ENCODE results near the gene ITGAD. TPM values are rescaled to one million over a fixed set of nuclear protein-coding genes. Genes with fewer than 3 reads are reported as not detected.

Gene ITGAD
- total RNA-seq, 1 experiment from 2014 or later = not detected

DNA sequence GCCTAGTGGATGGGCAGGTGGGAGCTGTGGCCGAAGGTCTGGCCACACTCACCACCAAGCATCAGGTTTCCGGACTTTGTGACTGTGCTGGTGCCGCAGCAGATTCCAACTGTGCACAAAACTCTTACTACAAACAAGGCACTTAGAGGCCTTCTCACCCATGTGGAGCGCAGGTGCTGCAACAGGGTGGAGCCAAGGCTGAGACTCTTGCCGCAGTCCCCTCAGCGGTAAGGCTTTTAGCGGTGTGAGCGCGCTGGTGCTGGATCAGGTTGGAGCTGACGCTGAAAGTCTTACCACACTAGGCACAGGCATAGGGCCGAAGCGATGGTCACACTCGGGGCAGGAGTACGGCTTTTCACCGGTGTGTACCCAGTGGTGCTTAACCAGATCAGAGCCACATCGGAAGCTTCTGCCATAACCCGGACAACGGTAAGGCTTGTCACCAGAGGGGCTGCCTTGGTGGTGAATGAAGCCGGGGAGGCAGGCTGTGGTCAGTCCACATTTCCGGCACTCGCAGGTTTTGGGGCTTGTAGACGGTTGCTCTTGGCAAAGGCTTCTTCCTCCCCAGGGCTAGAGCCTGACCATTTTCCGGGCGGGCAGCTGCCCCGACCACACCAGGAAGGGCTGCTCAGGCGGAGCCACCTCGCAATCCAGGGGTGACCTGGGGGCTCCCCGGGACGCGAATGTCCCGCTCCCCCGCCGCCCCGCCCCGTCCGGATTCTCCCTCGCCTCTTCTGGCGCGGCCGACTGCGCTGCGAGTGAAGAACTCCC is 65.1 kb downstream of the ITGAD start:
- H3K4me1 ChIP-seq (ENCODE audit: insufficient read depth, low read length) = peaks cover 4% of the 10 kb centered on the region; the same call in 1 of the 2 replicates
- no CpG with 5 or more reads among the region's 42 CpGs for WGBS (ENCODE audit: extremely low coverage, insufficient read length, low lambda C conversion rate)
- H4K8ac ChIP-seq (replicated peaks; ENCODE audit: insufficient read length, low read depth, low read length) = no peak overlapping the region
- H4K5ac ChIP-seq (ENCODE audit: insufficient read length, low read depth, low read length) = no peak overlapping the region
- H3K4ac ChIP-seq (ENCODE audit: low read depth, low read length) = no peak overlapping the region
- peak; percentile 60 for DNase-seq
- H3K79me2 ChIP-seq (ENCODE audit: insufficient read depth, low read length) = no peaks in the 10 kb centered on the region; the same call in 1 of the 2 replicates
- no peak overlapping the region for H3T11ph ChIP-seq (ENCODE audit: low read length)
- no peak overlapping the region for H3K14ac ChIP-seq (ENCODE audit: insufficient read depth, low read length)
- TF ChIP-seq, protein P1, sequence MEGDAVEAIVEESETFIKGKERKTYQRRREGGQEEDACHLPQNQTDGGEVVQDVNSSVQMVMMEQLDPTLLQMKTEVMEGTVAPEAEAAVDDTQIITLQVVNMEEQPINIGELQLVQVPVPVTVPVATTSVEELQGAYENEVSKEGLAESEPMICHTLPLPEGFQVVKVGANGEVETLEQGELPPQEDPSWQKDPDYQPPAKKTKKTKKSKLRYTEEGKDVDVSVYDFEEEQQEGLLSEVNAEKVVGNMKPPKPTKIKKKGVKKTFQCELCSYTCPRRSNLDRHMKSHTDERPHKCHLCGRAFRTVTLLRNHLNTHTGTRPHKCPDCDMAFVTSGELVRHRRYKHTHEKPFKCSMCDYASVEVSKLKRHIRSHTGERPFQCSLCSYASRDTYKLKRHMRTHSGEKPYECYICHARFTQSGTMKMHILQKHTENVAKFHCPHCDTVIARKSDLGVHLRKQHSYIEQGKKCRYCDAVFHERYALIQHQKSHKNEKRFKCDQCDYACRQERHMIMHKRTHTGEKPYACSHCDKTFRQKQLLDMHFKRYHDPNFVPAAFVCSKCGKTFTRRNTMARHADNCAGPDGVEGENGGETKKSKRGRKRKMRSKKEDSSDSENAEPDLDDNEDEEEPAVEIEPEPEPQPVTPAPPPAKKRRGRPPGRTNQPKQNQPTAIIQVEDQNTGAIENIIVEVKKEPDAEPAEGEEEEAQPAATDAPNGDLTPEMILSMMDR (conservative IDR thresholded peaks at IDR 0.05) = peak; percentile 51; the same call in 2 of the 3 replicates
- Mint-ChIP-seq H3K36me3 (ENCODE audit: insufficient read depth in 1 of 3, low read depth in 3 of 3) (peaks cover 2 to 13% (median 7%) of the 10 kb centered on the region in 3 experiments; a peak in 6 of 7 replicates), H3K4me3 (peak overlapping the region; percentile 82 to 92), H3K4me1 (peaks cover 28 to 36% of the 10 kb centered on the region in 2 experiments), H3K9me3 (peaks cover 0 to 2% of the 10 kb centered on the region in 2 experiments; a peak in 1 of 5 replicates), H3K27ac (peak overlapping the region; percentile 74 to 97 (median 91); a peak in 4 of 7 replicates), H3K27me3 (ENCODE audit: low read depth) (no peaks in the 10 kb centered on the region)
- H3K23ac ChIP-seq (ENCODE audit: insufficient read length, low read depth, low read length) = no peak overlapping the region
- H3K18ac ChIP-seq (ENCODE audit: insufficient read length, low read depth, low read length) = no peak overlapping the region
- H3K9ac ChIP-seq (ENCODE audit: extremely low read depth, insufficient read length, low read length) = peak overlapping the region; percentile 59
- no peaks in the 10 kb centered on the region for H4K20me1 ChIP-seq (ENCODE audit: control insufficient read depth, insufficient read depth, insufficient read length)
- H2AFZ ChIP-seq (ENCODE audit: low read length) = no peak overlapping the region
- H3K56ac ChIP-seq (ENCODE audit: insufficient read length, low read depth, low read length) = no peak overlapping the region
- H3K79me1 ChIP-seq (ENCODE audit: insufficient read depth, low read depth, low read length, poor library complexity, severe bottlenecking) = peaks cover 4% of the 10 kb centered on the region
- H4K91ac ChIP-seq (ENCODE audit: insufficient read length, low read depth, low read length) = no peak overlapping the region
- H2BK15ac ChIP-seq (ENCODE audit: low read depth, low read length) = no peak overlapping the region
- no peaks in the 10 kb centered on the region for H3K27me3 ChIP-seq (ENCODE audit: insufficient read depth, low read length)
- H3K4me2 ChIP-seq (ENCODE audit: insufficient read depth, insufficient read length, low read length) = peak overlapping the region; percentile 75
- no peak overlapping the region for H2BK12ac ChIP-seq (ENCODE audit: insufficient read length, low read depth, low read length)
- no peak overlapping the region for H3K27ac ChIP-seq (ENCODE audit: insufficient read length, low read depth, low read length)
- no peak overlapping the region for H2AK5ac ChIP-seq (ENCODE audit: insufficient read length, low read length)
- H3K9me3 ChIP-seq (ENCODE audit: control insufficient read depth, low read depth, low read length) = no peaks in the 10 kb centered on the region
- H2BK5ac ChIP-seq (ENCODE audit: insufficient read length, low read length) = no peak overlapping the region
- H2BK20ac ChIP-seq (ENCODE audit: low read depth, low read length, poor library complexity, severe bottlenecking) = no peak overlapping the region
- peaks cover 8% of the 10 kb centered on the region for H3K23me2 ChIP-seq (ENCODE audit: insufficient read length, low read depth, low read length, poor library complexity, severe bottlenecking)
- no peak overlapping the region for H2BK120ac ChIP-seq (ENCODE audit: low read depth, low read length, poor library complexity, severe bottlenecking)

All from H9 (cell line).